ENCODE results near the gene MCTP1. TPM values are rescaled to one million over a fixed set of nuclear protein-coding genes. Genes with fewer than 3 reads are reported as not detected.

MCTP1 gene
- total and polyA plus RNA-seq, 2 of the 8 experiments (the other 6 are each of a cell fraction or from before 2014, with no cell fraction given), result 0.56 to 3.4 TPM

DNA sequence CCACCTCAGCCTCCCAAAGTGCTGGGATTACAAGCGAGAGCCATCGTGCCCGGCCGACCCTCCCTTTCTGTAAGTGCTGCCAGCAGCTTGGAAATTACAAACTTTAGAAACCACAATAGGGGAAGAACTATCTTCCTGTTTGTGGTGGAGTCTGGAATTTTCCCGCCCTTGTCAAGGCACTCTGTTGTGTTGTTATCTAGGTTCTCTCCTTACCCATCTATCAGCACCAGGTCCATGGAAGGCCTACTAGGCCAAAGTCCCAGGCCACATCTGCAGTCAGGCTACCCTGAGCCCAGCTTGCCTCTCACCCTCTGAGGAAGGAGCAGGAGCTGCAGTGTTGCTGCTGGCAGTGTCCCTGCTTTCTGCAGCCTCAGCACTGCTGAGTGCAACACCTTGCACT is 214.9 kb downstream of the MCTP1 start:
- H3K79me1 ChIP-seq (ENCODE audit: low read depth, low read length), result no peaks in the 10 kb centered on the region
- H2BK120ac ChIP-seq (replicated peaks; ENCODE audit: low read depth, low read length), result no peak overlapping the region
- no peak overlapping the region for H3K18ac ChIP-seq (ENCODE audit: extremely low read depth, low read length)
- H3K4me2 ChIP-seq (ENCODE audit: insufficient read depth in 1 of 2, low read depth in 2 of 2, low read length in 2 of 2), result no peak overlapping the region
- FAIRE-seq (no peak), DNase-seq (ENCODE audit: low read depth in 1 of 2, low spot score in 2 of 2) (no peak)
- no peak overlapping the region for H2AK5ac ChIP-seq (ENCODE audit: low read depth, low read length)
- H3K27ac ChIP-seq (ENCODE audit: low read depth, low read length), result no peak overlapping the region
- 0 out of 2 replicates have a peak overlapping the region, but pooled peaks have one; percentile 42 for H2BK12ac ChIP-seq (ENCODE audit: low read depth, low read length)
- H3K56ac ChIP-seq (replicated peaks; ENCODE audit: insufficient read length, low read depth, low read length), result no peak overlapping the region
- H3K14ac ChIP-seq (ENCODE audit: insufficient read length), result no peak overlapping the region
- no peak overlapping the region for H2BK5ac ChIP-seq (ENCODE audit: low read depth, low read length)
- no peak overlapping the region for H3K4me3 ChIP-seq (ENCODE audit: extremely low read depth in 1 of 4, insufficient read depth in 2 of 4, low read depth in 3 of 4, low read length in 4 of 4)
- ChIA-PET CTCF (ENCODE audit: partially characterized antibody) (interaction anchor here (0.6 kb wide), 1 partner anchor 559 kb away, joined by 3 read pairs; no protein-coding TSS in a partner anchor), POLR2A (ENCODE audit: partially characterized antibody) (no interaction called here)
- no peak overlapping the region for H2BK15ac ChIP-seq (ENCODE audit: low read length)
- TF ChIP-seq CEBPB (IDR thresholded peaks at IDR 0.05; ENCODE audit: low read depth, low read length), result no peak
- TF ChIP-seq, protein P1, sequence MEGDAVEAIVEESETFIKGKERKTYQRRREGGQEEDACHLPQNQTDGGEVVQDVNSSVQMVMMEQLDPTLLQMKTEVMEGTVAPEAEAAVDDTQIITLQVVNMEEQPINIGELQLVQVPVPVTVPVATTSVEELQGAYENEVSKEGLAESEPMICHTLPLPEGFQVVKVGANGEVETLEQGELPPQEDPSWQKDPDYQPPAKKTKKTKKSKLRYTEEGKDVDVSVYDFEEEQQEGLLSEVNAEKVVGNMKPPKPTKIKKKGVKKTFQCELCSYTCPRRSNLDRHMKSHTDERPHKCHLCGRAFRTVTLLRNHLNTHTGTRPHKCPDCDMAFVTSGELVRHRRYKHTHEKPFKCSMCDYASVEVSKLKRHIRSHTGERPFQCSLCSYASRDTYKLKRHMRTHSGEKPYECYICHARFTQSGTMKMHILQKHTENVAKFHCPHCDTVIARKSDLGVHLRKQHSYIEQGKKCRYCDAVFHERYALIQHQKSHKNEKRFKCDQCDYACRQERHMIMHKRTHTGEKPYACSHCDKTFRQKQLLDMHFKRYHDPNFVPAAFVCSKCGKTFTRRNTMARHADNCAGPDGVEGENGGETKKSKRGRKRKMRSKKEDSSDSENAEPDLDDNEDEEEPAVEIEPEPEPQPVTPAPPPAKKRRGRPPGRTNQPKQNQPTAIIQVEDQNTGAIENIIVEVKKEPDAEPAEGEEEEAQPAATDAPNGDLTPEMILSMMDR (IDR thresholded peaks at IDR 0.05; ENCODE audit: control extremely low read depth in 1 of 3, insufficient read depth in 1 of 3, low read depth in 1 of 3, low read length in 3 of 3), result no peak
- no peak for TF ChIP-seq TAF7 (optimal IDR thresholded peaks at IDR 0.05; ENCODE audit: borderline replicate concordance, low read depth, low read length)
- TF ChIP-seq ZNF274 (IDR thresholded peaks at IDR 0.05; ENCODE audit: borderline replicate concordance, extremely low read depth, low read length), result no peak
- TF ChIP-seq RBBP5 (IDR thresholded peaks at IDR 0.05; ENCODE audit: borderline replicate concordance, low read depth, low read length), result no peak
- H3K27me3 ChIP-seq (replicated peaks in 1 of 4; ENCODE audit: control insufficient read depth in 3 of 4, extremely low read depth in 1 of 4, insufficient read depth in 3 of 4, low read length in 3 of 4), result no peaks in the 10 kb centered on the region
- no peaks in the 10 kb centered on the region for H4K20me1 ChIP-seq (replicated peaks in 1 of 2; ENCODE audit: control insufficient read depth in 1 of 2, insufficient read depth in 2 of 2, low read length in 2 of 2)
- WGBS, 2 experiments (ENCODE audit: extremely low coverage in 1 of 2, insufficient coverage in 1 of 2, insufficient read length in 1 of 2, insufficient replicate concordance in 2 of 2, low coverage in 1 of 2, low lambda C conversion rate in 2 of 2, missing lambda C conversion rate in 1 of 2), result 98% methylated on average over 5 of the region's 5 CpGs; no CpG with 5 or more reads in 1 of the 2 experiments
- no peak overlapping the region for H2BK20ac ChIP-seq (ENCODE audit: low read length)
- no peaks in the 10 kb centered on the region for H3K9me3 ChIP-seq (ENCODE audit: insufficient read depth in 2 of 2, low read depth in 1 of 2, low read length in 1 of 2)
- no peak overlapping the region for H3K9ac ChIP-seq (replicated peaks in 1 of 4; ENCODE audit: extremely low read depth in 1 of 4, low read depth in 3 of 4, low read length in 3 of 4)
- H4K8ac ChIP-seq (ENCODE audit: extremely low read depth, insufficient read depth, low read length), result no peak overlapping the region
- no peak overlapping the region for H3K4ac ChIP-seq (replicated peaks; ENCODE audit: insufficient read length, low read depth, low read length)
- H2AFZ ChIP-seq (ENCODE audit: low read length), result no peak overlapping the region
- H3K23me2 ChIP-seq (ENCODE audit: low read depth, low read length), result no peaks in the 10 kb centered on the region
- H4K91ac ChIP-seq (replicated peaks; ENCODE audit: insufficient read length, low read length), result no peak overlapping the region
- no peaks in the 10 kb centered on the region for H3K79me2 ChIP-seq (ENCODE audit: control insufficient read depth in 1 of 2, insufficient read depth in 2 of 2, low read length in 2 of 2)
- no peaks in the 10 kb centered on the region for H3K36me3 ChIP-seq (ENCODE audit: control insufficient read depth in 2 of 4, insufficient read depth in 4 of 4, low read length in 3 of 4)
- no peak overlapping the region for H4K5ac ChIP-seq (ENCODE audit: insufficient read length, low read depth, low read length)
- no peak overlapping the region for H3K23ac ChIP-seq (ENCODE audit: insufficient read length)
- no peaks in the 10 kb centered on the region for H3K4me1 ChIP-seq (replicated peaks in 1 of 4; ENCODE audit: control insufficient read depth in 3 of 4, insufficient read depth in 4 of 4, low read length in 3 of 4)

Measured in H1 (cell line).